Trophoblast cell (in vitro differentiated cells and primary cell): ENCODE results near the gene DNTT.
"Not testable (repeated sequence)": the region's sequence is repeated elsewhere in the genome, so short reads cannot be mapped to it uniquely, and the experiment has no call there.

Experiments used
- DNase-seq, 2 donors: peaks; one replicate each; pipeline ENCODE4 v3.0.0-alpha.2; 2016
- H2AFZ ChIP-seq: 2 replicates; pipeline ENCODE4 v1.6.1; 2013; ENCODE audit warnings: low read length, moderate library complexity, mild to moderate bottlenecking; ENCODE audit not compliant: insufficient read depth, poor library complexity
- H2AK5ac ChIP-seq: 2 replicates; pipeline ENCODE4 v1.6.1; 2013; ENCODE audit warnings: mild to moderate bottlenecking, low read length
- H2BK120ac ChIP-seq: 2 replicates; pipeline ENCODE4 v1.6.1; 2013; ENCODE audit warnings: low read length, mild to moderate bottlenecking, moderate library complexity; ENCODE audit not compliant: insufficient read depth, poor library complexity
- H2BK12ac ChIP-seq: 2 replicates; pipeline ENCODE4 v1.6.1; 2013; ENCODE audit warnings: mild to moderate bottlenecking, low read length, moderate library complexity
- H2BK5ac ChIP-seq: 2 replicates; pipeline ENCODE4 v1.6.1; 2013; ENCODE audit warnings: low read length, low read depth, moderate library complexity, mild to moderate bottlenecking; ENCODE audit not compliant: poor library complexity
- H3K14ac ChIP-seq: 2 replicates; pipeline ENCODE4 v1.6.1; 2013; ENCODE audit warnings: mild to moderate bottlenecking, low read length
- H3K18ac ChIP-seq: 2 replicates; pipeline ENCODE4 v1.6.1; 2013; ENCODE audit warnings: mild to moderate bottlenecking, low read length
- H3K23ac ChIP-seq: 2 replicates; pipeline ENCODE4 v1.6.1; 2013; ENCODE audit warnings: low read length
- H3K27ac ChIP-seq: 2 replicates; pipeline ENCODE4 v1.5.1; 2013; ENCODE audit warnings: low read depth, mild to moderate bottlenecking, inconsistent platforms, low read length, moderate library complexity
- H3K27me3 ChIP-seq: 2 replicates; pipeline ENCODE4 v1.6.1; 2013; ENCODE audit warnings: inconsistent platforms, mild to moderate bottlenecking, low read length, moderate library complexity; ENCODE audit not compliant: insufficient read depth
- H3K36me3 ChIP-seq, 2 experiments: 1 replicate in 1 of 2; 2 replicates in 1 of 2; pipeline ENCODE4 v1.6.1; 2013; ENCODE audit warnings: low read length in 2 of 2, mild to moderate bottlenecking in 2 of 2, moderate library complexity in 1 of 2; ENCODE audit not compliant: insufficient read depth in 2 of 2, control insufficient read depth in 1 of 2
- H3K4ac ChIP-seq: 2 replicates; pipeline ENCODE4 v1.6.1; 2013; ENCODE audit warnings: low read depth, mild to moderate bottlenecking, low read length, moderate library complexity
- H3K4me1 ChIP-seq, 2 experiments: 1 replicate in 1 of 2; 2 replicates in 1 of 2; pipeline ENCODE4 v1.6.1; 2013; ENCODE audit warnings: low read length in 2 of 2, mild to moderate bottlenecking in 2 of 2, moderate library complexity in 1 of 2; ENCODE audit not compliant: insufficient read depth in 2 of 2, control insufficient read depth in 1 of 2
- H3K4me2 ChIP-seq: 2 replicates; pipeline ENCODE4 v1.6.1; 2013; ENCODE audit warnings: inconsistent platforms, mild to moderate bottlenecking, low read length, moderate library complexity
- H3K4me3 ChIP-seq: 2 replicates; pipeline ENCODE4 v1.5.1; 2013; ENCODE audit warnings: mild to moderate bottlenecking, low read depth, low read length, inconsistent platforms
- H3K79me1 ChIP-seq: one replicate; pipeline ENCODE4 v1.6.1; 2013; ENCODE audit warnings: low read length
- H3K79me2 ChIP-seq: 2 replicates; pipeline ENCODE4 v1.6.1; 2013; ENCODE audit warnings: low read length, mild to moderate bottlenecking; ENCODE audit not compliant: control insufficient read depth, insufficient read depth, poor library complexity
- H3K9ac ChIP-seq: 2 replicates; pipeline ENCODE4 v1.6.1; 2013; ENCODE audit warnings: mild to moderate bottlenecking, low read length
- H3K9me3 ChIP-seq: 2 replicates; pipeline ENCODE4 v1.6.1; 2013; ENCODE audit warnings: low read depth, mild to moderate bottlenecking, control low read depth, inconsistent platforms, low read length; ENCODE audit not compliant: insufficient read depth
- H4K12ac ChIP-seq: 2 replicates; pipeline ENCODE4 v1.6.1; 2013; ENCODE audit warnings: low read depth, mild to moderate bottlenecking, low read length, moderate library complexity
- H4K8ac ChIP-seq: 2 replicates; pipeline ENCODE4 v1.6.1; 2013; ENCODE audit warnings: low read depth, mild to moderate bottlenecking, low read length, moderate library complexity
- H4K91ac ChIP-seq: one replicate; pipeline ENCODE4 v1.6.1; 2013; ENCODE audit warnings: low read depth, mild to moderate bottlenecking, low read length, moderate library complexity
- WGBS: extraction: QIAGEN DNeasy Blood & Tissue Kit; methylation state at CpG from one replicate; pipeline ENCODE4 v1.1.7; 2013; ENCODE audit warnings: missing lambda C conversion rate; ENCODE audit not compliant: insufficient read length, insufficient coverage; ENCODE audit errors: extremely low coverage; 5-methylcytosine and 5-hydroxymethylcytosine counted together

Gene DNTT

DNA sequence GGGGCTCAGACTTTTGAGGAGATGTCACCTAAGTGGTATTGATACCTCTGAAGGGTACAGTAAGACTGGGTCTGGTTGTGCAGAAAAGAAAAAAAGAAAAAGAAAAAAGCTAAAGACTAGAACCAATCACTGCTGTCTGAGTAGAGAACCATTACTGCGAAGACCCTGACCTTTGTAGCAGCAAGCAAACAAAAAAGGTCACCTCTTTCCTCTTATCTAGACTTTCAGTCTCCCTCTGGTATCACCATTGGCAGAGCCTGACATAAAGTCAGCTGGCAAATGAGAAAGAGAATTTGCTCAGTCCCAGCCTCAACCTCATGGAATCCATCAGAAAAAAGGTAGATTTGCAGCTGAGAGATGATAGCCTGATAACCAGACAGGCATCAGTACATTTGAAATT, 2.6 kb upstream of the DNTT start:
- Histone ChIP-seq H2BK12ac (no peak overlapping the region), H2AFZ (no peak overlapping the region), H3K36me3 (no peaks in the 10 kb centered on the region), H3K4ac (no peak overlapping the region), H3K9ac (no peak overlapping the region), H3K4me1 (peaks cover 0 to 7% of the 10 kb centered on the region in 2 experiments), H3K4me3 (no peak overlapping the region), H3K27me3 (no peaks in the 10 kb centered on the region), H3K18ac (no peak overlapping the region), H3K4me2 (no peak overlapping the region), H4K12ac (no peak overlapping the region), H3K79me1 (peaks cover 1% of the 10 kb centered on the region), H3K27ac (no peak overlapping the region), H2BK5ac (no peak overlapping the region), H4K91ac (no peak overlapping the region), H4K8ac (no peak overlapping the region), H2BK120ac (no peak overlapping the region), H3K9me3 (no peaks in the 10 kb centered on the region), H2AK5ac (no peak overlapping the region), H3K14ac (no peak overlapping the region), H3K23ac (no peak overlapping the region), H3K79me2 (no peaks in the 10 kb centered on the region)
- DNase-seq = no peak
- WGBS = no CpG with 5 or more reads among the region's 1 CpG

DNA sequence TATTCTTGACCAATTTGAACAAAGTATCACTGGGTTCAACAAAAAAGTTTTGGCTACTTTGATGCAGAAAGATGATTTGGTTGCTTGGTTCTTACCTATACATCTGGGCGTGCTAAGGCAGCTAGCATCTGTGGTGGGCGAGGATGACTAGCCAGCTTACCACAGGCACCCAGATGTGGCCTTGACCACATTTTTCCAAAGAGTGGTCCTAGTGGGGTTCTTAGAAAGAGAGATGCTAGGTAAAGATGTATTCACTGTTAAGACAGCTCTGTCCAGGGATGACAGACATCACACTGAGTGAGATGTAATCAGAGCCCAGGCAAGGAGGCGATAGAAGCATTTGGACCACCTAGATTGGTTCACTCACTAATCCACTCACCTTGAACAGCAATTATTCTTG, 785 bp downstream of the DNTT start:
- Histone ChIP-seq H2BK120ac (no peak overlapping the region), H3K18ac (no peak overlapping the region)
- WGBS = no CpG with 5 or more reads among the region's 3 CpGs

DNA sequence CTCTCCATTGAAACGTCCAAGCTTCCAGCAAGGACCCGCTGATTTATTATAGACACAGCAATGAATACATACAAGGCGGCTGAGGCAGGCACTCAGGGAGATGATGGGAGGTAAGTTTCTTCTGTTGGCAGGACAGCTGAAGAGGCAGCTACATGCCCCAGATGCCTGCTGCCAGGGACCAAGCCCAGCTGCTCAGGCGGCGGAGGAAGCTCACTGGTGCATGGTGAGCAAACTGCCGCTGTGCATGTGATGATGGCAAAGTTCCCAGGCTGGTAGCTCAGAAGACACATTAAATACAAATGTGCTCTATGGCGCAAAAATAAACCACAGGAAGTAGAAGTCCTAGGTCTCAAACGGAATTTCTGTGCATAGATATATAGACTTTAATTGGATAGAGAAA, 2.3 kb downstream of the DNTT start:
- Histone ChIP-seq H3K4me3 (no peak overlapping the region), H3K9me3 (no peaks in the 10 kb centered on the region), H3K27ac (no peak overlapping the region), H2BK12ac (no peak overlapping the region), H3K36me3 (no peaks in the 10 kb centered on the region), H2AFZ (no peak overlapping the region), H3K4me2 (no peak overlapping the region), H3K4ac (no peak overlapping the region), H3K4me1 (peaks cover 0 to 3% of the 10 kb centered on the region in 2 experiments), H4K91ac (no peak overlapping the region), H3K23ac (no peak overlapping the region), H2AK5ac (no peak overlapping the region), H3K27me3 (no peaks in the 10 kb centered on the region), H2BK5ac (no peak overlapping the region), H3K18ac (no peak overlapping the region), H3K79me1 (no peaks in the 10 kb centered on the region), H4K12ac (no peak overlapping the region), H3K9ac (no peak overlapping the region), H2BK120ac (no peak overlapping the region), H3K14ac (no peak overlapping the region), H3K79me2 (no peaks in the 10 kb centered on the region), H4K8ac (no peak overlapping the region)
- no CpG with 5 or more reads among the region's 8 CpGs for WGBS
- DNase-seq = no peak

More for the DNA sequence above, 785 bp downstream of the DNTT start:
- Histone ChIP-seq H4K91ac (no peak overlapping the region), H3K23ac (no peak overlapping the region), H4K12ac (no peak overlapping the region), H2BK5ac (no peak overlapping the region), H2AFZ (no peak overlapping the region), H3K36me3 (no peaks in the 10 kb centered on the region), H3K79me2 (no peaks in the 10 kb centered on the region), H4K8ac (no peak overlapping the region), H3K4me3 (no peak overlapping the region), H3K4me2 (no peak overlapping the region), H2AK5ac (no peak overlapping the region), H2BK12ac (no peak overlapping the region), H3K9ac (no peak overlapping the region), H3K14ac (no peak overlapping the region), H3K27me3 (no peaks in the 10 kb centered on the region), H3K27ac (no peak overlapping the region), H3K4ac (no peak overlapping the region), H3K79me1 (peaks cover 1% of the 10 kb centered on the region), H3K9me3 (no peaks in the 10 kb centered on the region), H3K4me1 (peaks cover 0 to 7% of the 10 kb centered on the region in 2 experiments)
- DNase-seq = no peak

DNA sequence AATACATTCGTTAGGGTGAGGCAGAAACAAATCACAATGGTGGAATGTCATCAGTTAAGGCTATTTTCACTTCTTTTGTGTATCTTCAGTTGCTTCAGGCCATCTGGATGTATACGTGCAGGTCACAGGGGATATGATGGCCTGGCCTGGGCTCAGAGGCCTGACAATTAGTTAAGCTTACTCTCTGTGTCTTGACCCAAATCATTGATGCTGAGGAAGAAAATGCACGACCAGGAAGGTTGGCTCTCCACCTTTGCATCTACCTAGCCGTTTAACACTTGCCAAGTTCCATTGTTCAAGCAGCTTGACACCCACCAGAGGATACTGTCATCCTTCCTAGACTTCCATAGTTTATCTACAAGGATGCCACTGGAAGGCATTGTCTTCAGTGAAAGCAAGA, 4.6 kb downstream of the DNTT start:
- WGBS = no CpG with 5 or more reads among the region's 4 CpGs
- not testable (repeated sequence) for H4K91ac ChIP-seq, H3K9ac ChIP-seq, H4K8ac ChIP-seq, H3K14ac ChIP-seq, H2BK12ac ChIP-seq, H3K36me3 ChIP-seq, H3K4me2 ChIP-seq, H3K23ac ChIP-seq, DNase-seq, H3K79me1 ChIP-seq, H3K27me3 ChIP-seq, H2BK120ac ChIP-seq, H3K27ac ChIP-seq, H4K12ac ChIP-seq, H3K18ac ChIP-seq, H3K4me3 ChIP-seq, H2BK5ac ChIP-seq, H3K9me3 ChIP-seq, H3K79me2 ChIP-seq, H2AFZ ChIP-seq, H3K4me1 ChIP-seq, H2AK5ac ChIP-seq, H3K4ac ChIP-seq
